ENCODE measurements around the gene C5orf58.

Gene C5orf58

DNA sequence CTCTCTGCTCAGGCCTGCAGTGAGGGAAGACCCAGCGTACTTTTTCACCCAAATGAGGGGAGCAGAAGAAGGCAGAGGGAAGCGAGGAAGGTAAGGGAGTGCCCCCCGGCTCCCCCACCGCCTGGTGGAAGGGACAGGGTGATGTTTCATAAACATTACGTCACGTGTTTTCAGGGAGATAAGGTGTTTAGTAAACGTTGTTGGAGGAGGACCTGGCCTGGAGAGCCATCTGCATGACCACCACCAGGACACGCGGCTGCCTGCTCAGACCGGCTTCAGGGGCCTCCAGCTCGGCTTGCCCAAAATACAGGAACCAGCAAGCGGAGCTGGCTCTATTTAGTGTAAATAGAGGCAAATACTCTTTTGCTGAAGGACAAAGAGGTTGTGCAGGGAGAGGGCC lies 40.0 kb upstream of the C5orf58 start:
- DNase-seq (ENCODE audit: low read depth): no peak
- TF ChIP-seq CTCF (IDR thresholded peaks at IDR 0.05; ENCODE audit: insufficient read depth, low read depth, low read length, missing control alignments): no peak
- H3K4me3 ChIP-seq (ENCODE audit: low read length): no peak overlapping the region

DNA sequence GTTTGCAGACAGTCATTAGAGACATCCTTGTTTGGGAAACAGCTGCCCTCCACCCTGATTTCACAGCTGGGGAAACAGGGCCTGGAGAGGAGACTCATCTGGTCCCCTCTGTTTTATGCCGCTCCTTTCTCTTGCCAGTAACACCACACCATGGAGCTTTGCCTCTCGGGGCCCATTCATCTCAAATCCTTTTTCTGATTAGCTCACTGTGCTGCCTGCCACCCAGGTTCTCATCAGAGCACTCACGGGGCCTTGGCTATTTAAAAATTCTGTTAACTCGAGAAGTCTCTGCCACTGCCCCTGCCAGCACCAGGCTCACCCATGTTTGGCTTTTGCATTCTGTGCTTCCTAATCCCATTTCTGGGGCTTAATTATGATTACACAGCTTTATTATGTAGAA lies 36.8 kb upstream of the C5orf58 start:
- DNase-seq (ENCODE audit: low read depth): no peak
- no peak overlapping the region for H3K4me3 ChIP-seq (ENCODE audit: low read length)
- no peak for TF ChIP-seq CTCF (IDR thresholded peaks at IDR 0.05; ENCODE audit: insufficient read depth, low read depth, low read length, missing control alignments)

DNA sequence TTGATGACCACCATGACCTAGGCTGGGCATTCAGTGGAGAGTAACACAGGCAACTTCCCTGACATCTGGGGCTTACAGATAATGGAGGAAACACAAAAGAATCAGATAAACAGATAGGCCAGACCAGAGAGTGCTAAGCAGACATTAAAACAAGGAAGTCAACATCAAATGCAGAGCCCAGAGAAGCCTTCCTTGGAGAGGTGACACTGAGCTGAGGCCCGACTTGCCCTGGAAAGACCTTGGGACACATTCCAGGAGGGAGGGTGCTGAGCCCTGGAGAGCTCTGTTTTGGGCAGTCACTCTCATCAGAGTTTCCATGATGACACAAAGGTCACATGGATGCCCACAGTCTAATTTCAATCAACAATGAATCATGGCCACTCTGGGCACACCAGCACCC lies 31.9 kb upstream of the C5orf58 start:
- no peak for TF ChIP-seq CTCF (IDR thresholded peaks at IDR 0.05; ENCODE audit: insufficient read depth, low read depth, low read length, missing control alignments)
- no peak overlapping the region for H3K4me3 ChIP-seq (ENCODE audit: low read length)
- DNase-seq (ENCODE audit: low read depth): no peak

DNA sequence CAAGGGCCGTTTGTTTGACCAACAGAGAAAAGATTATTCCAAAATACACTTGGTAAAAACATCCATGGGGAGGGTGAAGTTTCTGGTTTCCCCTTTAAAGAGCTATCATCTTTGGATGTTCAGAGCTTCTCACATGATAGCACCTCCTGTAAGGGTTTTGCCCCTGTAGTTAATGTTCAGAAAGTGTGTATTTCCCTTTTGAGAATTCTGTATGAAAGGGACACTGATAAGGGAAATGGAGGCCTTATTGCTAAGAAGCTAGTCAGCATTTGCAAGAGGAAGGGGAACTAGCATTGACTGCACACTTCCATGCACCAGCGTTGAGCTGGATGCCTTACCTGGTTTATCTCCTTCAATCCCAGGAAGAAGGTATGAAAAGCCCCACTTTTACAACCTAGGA lies 31.5 kb upstream of the C5orf58 start:
- no peak for DNase-seq (ENCODE audit: low read depth)
- no peak for TF ChIP-seq CTCF (IDR thresholded peaks at IDR 0.05; ENCODE audit: insufficient read depth, low read depth, low read length, missing control alignments)
- no peak overlapping the region for H3K4me3 ChIP-seq (ENCODE audit: low read length)

DNA sequence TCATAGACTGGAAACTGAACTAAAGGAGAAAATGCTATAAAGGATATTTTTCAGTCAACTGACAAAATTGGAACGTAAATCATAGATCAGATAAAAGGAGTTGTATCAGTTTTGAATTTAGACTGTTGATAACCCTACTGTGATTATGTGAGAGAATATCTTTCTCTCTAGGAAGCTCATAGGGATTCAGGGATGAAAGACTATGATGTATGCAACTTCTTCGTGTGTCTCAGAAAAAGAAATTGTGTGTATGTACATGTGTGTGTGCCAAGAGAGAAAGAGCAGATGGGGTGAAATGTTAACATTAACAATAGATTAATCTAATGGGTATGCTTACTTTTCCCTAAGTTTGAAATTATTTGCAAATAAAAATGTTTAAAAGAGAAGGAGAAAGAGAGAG lies 30.7 kb upstream of the C5orf58 start:
- no peak for TF ChIP-seq CTCF (IDR thresholded peaks at IDR 0.05; ENCODE audit: insufficient read depth, low read depth, low read length, missing control alignments)
- no peak for DNase-seq (ENCODE audit: low read depth)
- no peak overlapping the region for H3K4me3 ChIP-seq (ENCODE audit: low read length)

DNA sequence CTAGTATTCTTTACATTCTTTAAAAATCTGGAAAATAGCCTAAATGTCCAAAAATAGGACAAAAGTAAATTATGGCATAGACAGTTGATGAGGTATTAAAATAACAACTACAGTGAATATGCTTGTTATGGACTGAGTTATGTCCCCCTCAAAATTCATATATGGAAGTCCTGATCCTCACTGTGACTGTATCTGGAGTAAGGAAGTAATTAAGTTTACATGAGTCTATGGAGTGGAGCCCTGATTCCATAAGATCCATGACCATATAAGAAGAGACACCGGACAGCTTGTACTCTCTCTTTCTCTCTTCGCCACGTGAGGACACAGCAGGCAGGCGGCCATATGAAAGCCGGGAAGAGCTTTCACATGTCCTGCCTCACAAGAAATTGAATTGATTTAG lies 28.6 kb upstream of the C5orf58 start:
- no peak for TF ChIP-seq CTCF (IDR thresholded peaks at IDR 0.05; ENCODE audit: insufficient read depth, low read depth, low read length, missing control alignments)

DNA sequence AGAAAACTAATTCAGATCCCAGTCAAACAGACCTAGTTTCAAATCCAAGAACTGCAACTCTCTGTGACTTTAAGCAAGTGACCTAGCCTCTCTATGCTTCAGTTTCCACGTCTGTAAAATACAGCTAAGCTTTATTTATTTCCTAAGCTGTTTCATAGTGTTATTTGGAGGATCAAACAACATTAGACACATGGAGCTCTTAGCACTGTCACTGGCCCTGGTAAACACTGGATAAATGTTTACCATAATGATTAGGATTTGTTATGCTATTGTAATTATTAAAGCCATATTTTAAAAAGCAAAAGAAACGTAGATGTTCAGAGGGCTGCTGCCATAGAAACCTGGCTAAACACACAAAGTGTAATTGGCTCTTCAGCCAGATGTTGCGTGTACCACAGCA lies 26.6 kb upstream of the C5orf58 start:
- no peak overlapping the region for H3K4me3 ChIP-seq (ENCODE audit: low read length)
- TF ChIP-seq CTCF (IDR thresholded peaks at IDR 0.05; ENCODE audit: insufficient read depth, low read depth, low read length, missing control alignments): no peak
- no peak for DNase-seq (ENCODE audit: low read depth)

More for the DNA sequence above, 28.6 kb upstream of the C5orf58 start:
- H3K4me3 ChIP-seq (ENCODE audit: low read length): no peak overlapping the region
- DNase-seq (ENCODE audit: low read depth): no peak

All from epithelial cell of esophagus (primary cell).